Mesenchymal stem cell (in vitro differentiated cells and primary cell): ENCODE measurements around the gene MIDN.
A peak's percentile ranks its signal among the peaks of the same experiment; 100 is the strongest.

Experiments
- DNase-seq: peaks from one replicate; pipeline ENCODE4 v3.0.0-alpha.2; 2013
- H2AFZ ChIP-seq: one replicate; pipeline ENCODE4 v1.6.1; 2013; ENCODE audit warnings: low read depth, mild to moderate bottlenecking, control low read depth, inconsistent platforms, low read length, moderate library complexity
- H2AK5ac ChIP-seq: 2 replicates; pipeline ENCODE4 v1.6.1; 2013; ENCODE audit warnings: low read length, moderate library complexity, mild to moderate bottlenecking, inconsistent platforms; ENCODE audit not compliant: severe bottlenecking
- H2BK120ac ChIP-seq: one replicate; pipeline ENCODE4 v1.6.1; 2013; ENCODE audit warnings: low read depth, mild to moderate bottlenecking, inconsistent platforms, low read length, moderate library complexity
- H2BK12ac ChIP-seq, 2 experiments: one replicate each; pipeline ENCODE4 v1.6.1; 2013; ENCODE audit warnings: inconsistent platforms in 2 of 2, low read length in 2 of 2, mild to moderate bottlenecking in 2 of 2, moderate library complexity in 2 of 2, control low read depth in 1 of 2
- H2BK15ac ChIP-seq: one replicate; pipeline ENCODE4 v1.6.1; 2013; ENCODE audit warnings: mild to moderate bottlenecking, low read depth, inconsistent platforms; ENCODE audit not compliant: poor library complexity, severe bottlenecking
- H2BK5ac ChIP-seq: 2 replicates; pipeline ENCODE4 v1.6.1; 2013; ENCODE audit warnings: low read depth, mild to moderate bottlenecking, low read length, control low read depth, inconsistent platforms; ENCODE audit not compliant: poor library complexity, severe bottlenecking
- H3K14ac ChIP-seq, 2 experiments: one replicate each; pipeline ENCODE4 v1.6.1; 2013; ENCODE audit warnings: inconsistent platforms in 2 of 2, low read length in 2 of 2, control low read depth in 1 of 2, mild to moderate bottlenecking in 1 of 2, moderate library complexity in 1 of 2
- H3K18ac ChIP-seq, 2 experiments: one replicate each; pipeline ENCODE4 v1.6.1; 2013; ENCODE audit warnings: inconsistent platforms in 2 of 2, low read length in 2 of 2, control low read depth in 1 of 2, low read depth in 1 of 2, mild to moderate bottlenecking in 1 of 2
- H3K23ac ChIP-seq, 2 experiments: one replicate each; pipeline ENCODE4 v1.6.1; 2013; ENCODE audit warnings: inconsistent platforms in 2 of 2, low read length in 2 of 2, mild to moderate bottlenecking in 2 of 2, moderate library complexity in 2 of 2, control low read depth in 1 of 2
- H3K27ac ChIP-seq: 2 replicates; pipeline ENCODE4 v1.5.1; 2013; ENCODE audit warnings: mild to moderate bottlenecking, moderate library complexity, low read length, control low read depth, inconsistent platforms; ENCODE audit not compliant: poor library complexity, severe bottlenecking
- H3K27me3 ChIP-seq, 2 experiments: 2 replicates each; pipeline versions ENCODE4 v1.6.1 to v1.7.0; 2013; ENCODE audit warnings: low read length in 2 of 2, mild to moderate bottlenecking in 2 of 2, moderate library complexity in 2 of 2, control low read depth in 1 of 2, inconsistent platforms in 1 of 2; ENCODE audit not compliant: control insufficient read depth in 1 of 2, insufficient read depth in 1 of 2
- H3K36me3 ChIP-seq, 2 experiments: 2 replicates each; pipeline versions ENCODE4 v1.6.1 to v1.7.0; 2013; ENCODE audit warnings: low read length in 2 of 2, control low read depth in 1 of 2, inconsistent platforms in 1 of 2, low read depth in 1 of 2, mild to moderate bottlenecking in 1 of 2; ENCODE audit not compliant: insufficient read depth in 2 of 2, control insufficient read depth in 1 of 2
- H3K4ac ChIP-seq, 2 experiments: one replicate each; pipeline ENCODE4 v1.6.1; 2013; ENCODE audit warnings: inconsistent platforms in 2 of 2, low read length in 2 of 2, mild to moderate bottlenecking in 2 of 2, moderate library complexity in 2 of 2, control low read depth in 1 of 2, low read depth in 1 of 2
- H3K4me1 ChIP-seq: 2 replicates; pipeline ENCODE4 v1.6.1; 2013; ENCODE audit warnings: low read depth, low read length, control low read depth; ENCODE audit not compliant: control insufficient read depth, insufficient read depth
- H3K4me2 ChIP-seq: 2 replicates; pipeline ENCODE4 v1.6.1; 2013; ENCODE audit warnings: low read length, mild to moderate bottlenecking, inconsistent platforms; ENCODE audit not compliant: poor library complexity, severe bottlenecking
- H3K4me3 ChIP-seq, 2 experiments: 2 replicates each; pipeline versions ENCODE4 v1.5.1 to v1.7.0; 2013; ENCODE audit warnings: low read length in 2 of 2, mild to moderate bottlenecking in 2 of 2, control low read depth in 1 of 2, low read depth in 1 of 2; ENCODE audit not compliant: insufficient read depth in 1 of 2
- H3K79me1 ChIP-seq: replicated peaks from 2 replicates; pipeline ENCODE4 v1.6.1; 2013; ENCODE audit warnings: mild to moderate bottlenecking, control low read depth, low read length, inconsistent platforms; ENCODE audit not compliant: poor library complexity, severe bottlenecking
- H3K9ac ChIP-seq: 2 replicates; pipeline ENCODE4 v1.7.0; 2013; ENCODE audit warnings: mild to moderate bottlenecking, low read length, moderate library complexity
- H3K9me3 ChIP-seq: 2 replicates; pipeline ENCODE4 v1.7.0; 2013; ENCODE audit warnings: mild to moderate bottlenecking, low read length; ENCODE audit not compliant: control insufficient read depth
- H4K8ac ChIP-seq: one replicate; pipeline ENCODE4 v1.6.1; 2013; ENCODE audit warnings: inconsistent platforms, mild to moderate bottlenecking, low read length, moderate library complexity
- H4K91ac ChIP-seq: one replicate; pipeline ENCODE4 v1.6.1; 2013; ENCODE audit warnings: mild to moderate bottlenecking, low read length, inconsistent platforms
- WGBS: methylation state at CpG from one replicate; pipeline ENCODE4 v1.1.7; 2013; ENCODE audit warnings: mixed read lengths; 5-methylcytosine and 5-hydroxymethylcytosine counted together

MIDN gene

DNA sequence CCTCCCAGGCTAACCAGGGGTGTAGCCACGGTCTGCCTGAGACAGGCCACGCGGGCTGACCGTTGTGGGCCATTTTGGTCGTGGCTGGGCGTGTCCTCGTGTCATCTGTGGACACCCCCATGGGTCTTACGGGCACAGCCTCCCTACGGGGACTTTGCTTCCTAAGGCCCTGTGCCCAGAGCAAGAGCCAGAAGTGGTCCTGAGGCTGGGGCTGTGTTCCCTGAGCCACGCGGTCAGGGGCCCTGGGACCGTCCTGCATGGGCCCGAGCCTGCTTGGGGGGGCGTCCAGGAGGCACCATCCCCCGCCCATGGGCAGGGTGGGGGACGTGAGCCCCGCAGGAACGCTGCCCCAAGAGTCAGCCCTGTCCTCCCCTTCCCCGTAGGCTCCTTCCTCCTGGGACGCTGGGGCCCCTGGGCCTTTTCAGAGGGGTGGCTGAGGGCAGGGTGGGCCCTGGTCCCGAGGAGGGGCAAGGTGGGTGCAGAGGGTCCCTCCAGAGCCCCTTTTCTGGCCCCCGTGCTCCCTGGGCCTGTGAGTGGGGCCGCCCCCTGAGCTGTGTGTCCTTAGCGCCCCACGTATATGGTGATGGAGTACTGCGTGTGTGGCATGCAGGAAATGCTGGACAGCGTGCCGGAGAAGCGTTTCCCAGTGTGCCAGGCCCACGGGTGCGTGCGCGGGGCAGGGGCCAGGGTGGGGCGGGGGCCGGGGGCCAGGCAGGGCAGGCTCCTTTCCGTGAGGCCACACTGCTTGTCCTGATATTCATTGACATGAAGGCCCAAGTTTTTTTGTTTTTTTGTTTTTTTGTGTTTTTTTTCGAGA is 29.4 kb upstream of the MIDN start:
- H3K27ac ChIP-seq = no peak overlapping the region
- H3K9ac ChIP-seq = no peak overlapping the region
- no peak overlapping the region for H3K23ac ChIP-seq
- H2BK120ac ChIP-seq = peak overlapping the region; percentile 35
- no peak overlapping the region for H3K4me3 ChIP-seq
- peaks cover 36% of the 10 kb centered on the region for H3K79me1 ChIP-seq
- H3K4me2 ChIP-seq = no peak overlapping the region
- no peak overlapping the region for H3K14ac ChIP-seq
- peak overlapping the region in 1 of 2 experiments; percentile 10 for H2BK12ac ChIP-seq
- H2AK5ac ChIP-seq = no peak overlapping the region
- H3K27me3 ChIP-seq = no peaks in the 10 kb centered on the region
- 94% methylated on average over 37 of the region's 37 CpGs for WGBS
- peak overlapping the region; percentile 58 for H4K91ac ChIP-seq
- H3K4ac ChIP-seq = no peak overlapping the region
- H3K4me1 ChIP-seq = peaks cover 47% of the 10 kb centered on the region
- no peak overlapping the region for H2BK15ac ChIP-seq
- no peak overlapping the region for H2BK5ac ChIP-seq
- peak overlapping the region in 1 of 2 experiments; percentile 37 for H3K18ac ChIP-seq
- H4K8ac ChIP-seq = no peak overlapping the region
- no peak overlapping the region for H2AFZ ChIP-seq
- DNase-seq = no peak
- no peaks in the 10 kb centered on the region for H3K9me3 ChIP-seq
- H3K36me3 ChIP-seq = peaks cover 29 to 77% of the 10 kb centered on the region in 2 experiments

DNA sequence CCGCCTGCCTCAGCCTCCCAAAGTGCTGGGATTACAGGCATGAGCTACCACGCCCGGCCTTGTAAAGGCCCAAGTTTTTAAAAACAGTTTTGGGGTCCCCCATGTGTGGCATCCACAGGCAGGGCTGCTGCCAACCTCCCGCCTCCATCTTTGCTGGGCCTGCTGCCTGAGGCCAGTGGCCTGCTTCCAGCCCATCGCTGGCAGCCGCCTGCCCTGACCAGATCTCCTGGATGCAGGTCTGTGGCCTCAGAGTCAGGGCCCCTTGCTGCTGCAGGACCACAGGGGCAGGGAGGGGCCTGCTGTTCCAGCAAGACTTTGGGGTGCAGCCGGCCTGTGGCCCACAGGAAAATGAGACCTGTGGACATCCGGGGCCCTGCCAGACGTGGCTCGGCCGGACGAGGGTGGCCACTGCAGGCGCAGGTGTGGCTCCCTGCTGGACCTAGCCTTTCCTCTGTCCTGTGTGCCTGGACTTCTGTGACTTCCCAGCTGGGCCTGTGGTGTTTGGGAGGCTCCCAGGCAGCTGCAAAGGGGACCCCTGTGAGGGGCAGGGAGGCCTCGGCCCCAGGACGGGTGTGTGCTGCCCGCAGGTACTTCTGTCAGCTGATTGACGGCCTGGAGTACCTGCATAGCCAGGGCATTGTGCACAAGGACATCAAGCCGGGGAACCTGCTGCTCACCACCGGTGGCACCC is 28.5 kb upstream of the MIDN start:
- H3K27me3 ChIP-seq = no peaks in the 10 kb centered on the region
- no peak overlapping the region for H2BK120ac ChIP-seq
- 96% methylated on average over 19 of the region's 19 CpGs for WGBS
- H2AFZ ChIP-seq = no peak overlapping the region
- H3K27ac ChIP-seq = no peak overlapping the region
- no peak overlapping the region for H2AK5ac ChIP-seq
- no peak overlapping the region for H3K4me2 ChIP-seq
- no peak overlapping the region for H3K14ac ChIP-seq
- H2BK12ac ChIP-seq = no peak overlapping the region
- peaks cover 29 to 80% of the 10 kb centered on the region in 2 experiments for H3K36me3 ChIP-seq
- H4K8ac ChIP-seq = no peak overlapping the region
- no peak overlapping the region for H3K23ac ChIP-seq
- peaks cover 43% of the 10 kb centered on the region for H3K79me1 ChIP-seq
- H2BK5ac ChIP-seq = no peak overlapping the region
- H3K4me3 ChIP-seq = no peak overlapping the region
- no peak overlapping the region for H3K18ac ChIP-seq
- no peak overlapping the region for H4K91ac ChIP-seq
- no peak overlapping the region for H2BK15ac ChIP-seq
- peaks cover 45% of the 10 kb centered on the region for H3K4me1 ChIP-seq
- no peaks in the 10 kb centered on the region for H3K9me3 ChIP-seq
- no peak overlapping the region for H3K4ac ChIP-seq
- H3K9ac ChIP-seq = no peak overlapping the region
- no peak for DNase-seq

DNA sequence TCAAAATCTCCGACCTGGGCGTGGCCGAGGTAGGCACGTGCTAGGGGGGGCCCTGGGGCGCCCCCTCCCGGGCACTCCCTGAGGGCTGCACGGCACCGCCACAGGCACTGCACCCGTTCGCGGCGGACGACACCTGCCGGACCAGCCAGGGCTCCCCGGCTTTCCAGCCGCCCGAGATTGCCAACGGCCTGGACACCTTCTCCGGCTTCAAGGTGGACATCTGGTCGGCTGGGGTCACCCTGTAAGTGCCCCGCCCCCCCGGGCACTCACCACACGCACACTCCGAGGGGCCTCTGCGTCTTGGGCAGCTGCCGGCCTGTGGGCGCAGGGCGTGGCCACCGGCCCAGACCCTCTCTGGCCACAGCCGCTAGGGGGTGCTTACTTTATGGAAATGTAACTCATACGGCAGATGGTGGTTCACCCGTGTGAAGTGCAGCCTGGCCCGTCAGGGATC is 27.9 kb upstream of the MIDN start:
- no peak overlapping the region for H3K4me3 ChIP-seq
- no peak overlapping the region for H3K9ac ChIP-seq
- no peaks in the 10 kb centered on the region for H3K9me3 ChIP-seq
- H4K8ac ChIP-seq = no peak overlapping the region
- no peak overlapping the region for H2AK5ac ChIP-seq
- no peak overlapping the region for H2BK12ac ChIP-seq
- peaks cover 42% of the 10 kb centered on the region for H3K4me1 ChIP-seq
- no peak overlapping the region for H3K27ac ChIP-seq
- peaks cover 29 to 77% of the 10 kb centered on the region in 2 experiments for H3K36me3 ChIP-seq
- no peak overlapping the region for H3K18ac ChIP-seq
- H3K79me1 ChIP-seq = peaks cover 44% of the 10 kb centered on the region
- no peak overlapping the region for H2BK120ac ChIP-seq
- H2BK15ac ChIP-seq = no peak overlapping the region
- H2AFZ ChIP-seq = no peak overlapping the region
- H3K4ac ChIP-seq = no peak overlapping the region
- 94% methylated on average over 33 of the region's 33 CpGs for WGBS
- no peak overlapping the region for H3K23ac ChIP-seq
- DNase-seq = no peak
- H3K4me2 ChIP-seq = no peak overlapping the region
- no peak overlapping the region for H3K14ac ChIP-seq
- H3K27me3 ChIP-seq = no peaks in the 10 kb centered on the region
- no peak overlapping the region for H2BK5ac ChIP-seq
- H4K91ac ChIP-seq = no peak overlapping the region
